Stomach (tissue), 4 donors: ENCODE results near the gene ELMO1.

Source experiments
- CTCF ChIP-seq, 7 experiments: fragments of 450-650 bp in 4 of 7; fragments of 200-600 bp in 3 of 7; sonication (generic) in 3 of 7; IDR thresholded peaks; one replicate each; pipeline ENCODE4 v1.5.1; 2016 to 2019; ENCODE audit warnings: antibody characterized with exemption in 7 of 7, control low read depth in 2 of 7, mild to moderate bottlenecking in 1 of 7
- POLR2AphosphoS5 ChIP-seq, 3 donors: sonication (generic); formaldehyde crosslinking; IDR thresholded peaks; one replicate each; pipeline ENCODE4 v1.6.1; 2016; ENCODE audit warnings: antibody characterized with exemption in 3 of 3

GRCh38 chr7:37338966-37339365, 109.7 kb downstream of the ELMO1 start:
- TF ChIP-seq POLR2AphosphoS5 (IDR thresholded peaks at IDR 0.05): no peak
- TF ChIP-seq CTCF (IDR thresholded peaks at IDR 0.05): no peak
